KOPT-K1 (cell line): ENCODE measurements around the gene CCDC91.

Experiments used
- H3K27ac ChIP-seq: fragments of 200-600 bp; sonication (generic); 2 replicates; pipeline ENCODE4 v1.5.1; 2016; ENCODE audit warnings: antibody characterized with exemption, mild to moderate bottlenecking, low read depth, low read length; ENCODE audit not compliant: poor library complexity, severe bottlenecking
- H3K36me3 ChIP-seq: fragments of 200-600 bp; sonication (generic); 2 replicates; pipeline ENCODE4 v1.5.1; 2017; ENCODE audit warnings: antibody characterized with exemption, mild to moderate bottlenecking, low read length, moderate library complexity; ENCODE audit not compliant: insufficient read depth
- H3K9me3 ChIP-seq: fragments of 200-600 bp; sonication (generic); 2 replicates; pipeline ENCODE4 v1.5.1; 2017; ENCODE audit warnings: antibody characterized with exemption, low read length, mild to moderate bottlenecking; ENCODE audit not compliant: insufficient read depth, poor library complexity, severe bottlenecking

The CCDC91 gene

GRCh38 chr12:28268608-28269229 lies 78.5 kb downstream of the CCDC91 start:
- Histone ChIP-seq H3K27ac (no peak overlapping the region), H3K9me3 (peaks cover 22% of the 10 kb centered on the region), H3K36me3 (no peaks in the 10 kb centered on the region; the same call in 1 of the 2 replicates)

GRCh38 chr12:28269851-28270250 lies 79.6 kb downstream of the CCDC91 start:
- no peaks in the 10 kb centered on the region; the same call in 1 of the 2 replicates for H3K36me3 ChIP-seq
- H3K9me3 ChIP-seq, result peaks cover 22% of the 10 kb centered on the region
- no peak overlapping the region for H3K27ac ChIP-seq

GRCh38 chr12:28278499-28278898 lies 88.2 kb downstream of the CCDC91 start:
- no peak overlapping the region for H3K27ac ChIP-seq
- H3K36me3 ChIP-seq, result no peaks in the 10 kb centered on the region
- peaks cover 13% of the 10 kb centered on the region for H3K9me3 ChIP-seq

GRCh38 chr12:28278960-28279359 lies 88.7 kb downstream of the CCDC91 start:
- no peaks in the 10 kb centered on the region for H3K36me3 ChIP-seq
- no peak overlapping the region for H3K27ac ChIP-seq
- peaks cover 13% of the 10 kb centered on the region for H3K9me3 ChIP-seq

GRCh38 chr12:28286352-28286751 lies 96.1 kb downstream of the CCDC91 start:
- Histone ChIP-seq H3K36me3 (no peaks in the 10 kb centered on the region), H3K27ac (no peak overlapping the region), H3K9me3 (peaks cover 51% of the 10 kb centered on the region)

- Histone ChIP-seq H3K36me3 (peaks cover 4% of the 10 kb centered on the region), H3K27ac (no peak overlapping the region), H3K9me3 (peaks cover 43% of the 10 kb centered on the region)
Measured at GRCh38 chr12:28290262-28290661, 100.0 kb downstream of the CCDC91 start.

GRCh38 chr12:28292699-28293098 lies 102.4 kb downstream of the CCDC91 start:
- Histone ChIP-seq H3K27ac (no peak overlapping the region), H3K36me3 (peaks cover 4% of the 10 kb centered on the region), H3K9me3 (peaks cover 39% of the 10 kb centered on the region)

- peaks cover 4% of the 10 kb centered on the region for H3K36me3 ChIP-seq
- H3K9me3 ChIP-seq, result peaks cover 26% of the 10 kb centered on the region
- no peak overlapping the region for H3K27ac ChIP-seq
Measured at GRCh38 chr12:28294300-28294699, 104.0 kb downstream of the CCDC91 start.

- peaks cover 6% of the 10 kb centered on the region for H3K9me3 ChIP-seq
- H3K27ac ChIP-seq, result no peak overlapping the region
- H3K36me3 ChIP-seq, result peaks cover 4% of the 10 kb centered on the region
Measured at GRCh38 chr12:28296287-28296686, 106.0 kb downstream of the CCDC91 start.

GRCh38 chr12:28303192-28303591 lies 112.9 kb downstream of the CCDC91 start:
- 0 out of 2 replicates have a peak, but pooled peaks cover 8% of the 10 kb centered on the region for H3K36me3 ChIP-seq
- H3K9me3 ChIP-seq, result no peaks in the 10 kb centered on the region

GRCh38 chr12:28306535-28306934 lies 116.3 kb downstream of the CCDC91 start:
- Histone ChIP-seq H3K36me3 (peaks cover 31% of the 10 kb centered on the region; the same call in 1 of the 2 replicates), H3K9me3 (no peaks in the 10 kb centered on the region), H3K27ac (no peak overlapping the region)

More at GRCh38 chr12:28303192-28303591, 112.9 kb downstream of the CCDC91 start:
- no peak overlapping the region for H3K27ac ChIP-seq

- Histone ChIP-seq H3K27ac (no peak overlapping the region), H3K9me3 (no peaks in the 10 kb centered on the region), H3K36me3 (peaks cover 34% of the 10 kb centered on the region; the same call in 1 of the 2 replicates)
Measured at GRCh38 chr12:28308891-28309290, 118.6 kb downstream of the CCDC91 start.

- Histone ChIP-seq H3K36me3 (peaks cover 31% of the 10 kb centered on the region), H3K27ac (no peak overlapping the region), H3K9me3 (peaks cover 11% of the 10 kb centered on the region)
Measured at GRCh38 chr12:28313631-28314030, 123.4 kb downstream of the CCDC91 start.

GRCh38 chr12:28316049-28316448 lies 125.8 kb downstream of the CCDC91 start:
- H3K27ac ChIP-seq, result no peak overlapping the region
- peaks cover 17% of the 10 kb centered on the region for H3K36me3 ChIP-seq
- peaks cover 11% of the 10 kb centered on the region for H3K9me3 ChIP-seq

GRCh38 chr12:28318273-28318672 lies 128.0 kb downstream of the CCDC91 start:
- peaks cover 9% of the 10 kb centered on the region for H3K36me3 ChIP-seq
- H3K27ac ChIP-seq, result no peak overlapping the region
- H3K9me3 ChIP-seq, result peaks cover 11% of the 10 kb centered on the region

GRCh38 chr12:28320353-28320752 lies 130.1 kb downstream of the CCDC91 start:
- H3K36me3 ChIP-seq, result peaks cover 5% of the 10 kb centered on the region
- peaks cover 11% of the 10 kb centered on the region for H3K9me3 ChIP-seq
- H3K27ac ChIP-seq, result no peak overlapping the region
